GM08714 (cell line): ENCODE data around the gene BGLAP.

Experiments used
- H3K4me3 ChIP-seq: fragments of 200-500 bp; sonication (Bioruptor generic); 2 replicates; pipeline ENCODE4 v1.5.1; 2014; ENCODE audit warnings: mild to moderate bottlenecking, low read length, inconsistent platforms
- ZNF274 ChIP-seq: IDR thresholded peaks from 2 replicates; pipeline ENCODE4 v1.6.1; 2012; ENCODE audit warnings: mild to moderate bottlenecking, low read depth, low read length

The BGLAP gene

DNA sequence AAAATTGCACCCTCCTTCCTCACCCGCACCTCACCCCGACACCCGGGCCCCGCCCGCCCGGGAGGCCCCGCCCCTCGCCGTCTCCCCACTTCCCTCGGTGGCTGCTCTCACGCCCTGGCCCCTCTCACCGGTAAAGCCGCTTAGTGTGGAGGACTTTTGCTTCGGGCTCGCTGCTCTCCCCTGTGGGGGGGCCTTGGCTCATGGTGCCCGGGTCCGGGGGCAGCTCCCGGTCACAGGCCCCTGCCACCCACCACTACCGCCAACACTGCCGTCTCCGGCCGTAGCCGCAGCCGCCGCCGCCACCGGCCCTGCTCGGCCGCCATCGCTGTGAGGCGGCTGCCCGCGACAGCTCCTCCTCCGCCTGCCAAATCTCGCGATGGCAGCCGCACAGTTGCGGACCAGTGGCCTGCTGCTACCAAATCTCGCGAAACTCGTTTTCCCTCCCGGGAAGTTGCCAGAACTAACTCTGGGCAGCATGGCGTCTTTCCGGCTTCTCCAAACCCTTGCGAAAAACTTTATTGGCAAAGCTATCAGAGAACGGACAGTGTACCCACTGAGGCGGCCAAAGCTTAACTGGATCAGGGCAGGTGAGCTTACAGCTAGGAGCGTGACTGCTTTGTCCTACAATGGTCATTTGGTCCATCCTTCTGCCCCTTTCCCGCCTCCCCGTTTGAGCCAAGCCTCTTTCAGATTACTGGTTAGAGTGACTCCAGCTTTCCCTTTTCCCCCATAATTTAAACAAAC is 40.7 kb downstream of the BGLAP start, which contains the start of gene SMG5:
TSS of gene SMG5 (minus strand) at position 347 of the 744 bp plus-strand sequence. CDS start at position 202, 145 bp downstream.
- H3K4me3 ChIP-seq = peak within 1 kb of the TSS; percentile 86
- TF ChIP-seq ZNF274 = no peak

DNA sequence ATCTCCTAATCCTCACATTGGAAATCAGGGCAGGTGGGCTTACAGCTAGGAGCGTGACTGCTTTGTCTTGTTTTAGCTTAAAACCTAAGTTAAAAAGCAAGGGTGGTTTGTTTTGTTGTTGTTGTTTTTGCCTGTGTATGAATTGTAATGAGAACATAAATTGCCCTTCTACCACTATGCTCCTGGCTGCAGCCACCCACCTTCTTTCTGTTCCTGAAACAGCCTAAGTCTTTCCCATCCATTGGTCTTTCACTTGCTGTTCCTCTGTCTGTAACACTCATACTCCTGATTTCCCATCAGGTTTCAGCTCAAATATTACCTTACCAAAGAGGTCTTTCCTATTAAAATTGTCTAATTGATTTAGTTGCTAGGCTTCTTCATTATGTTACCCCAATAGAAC is 41.5 kb downstream of the BGLAP start:
- TF ChIP-seq ZNF274 = no peak
- peak overlapping the region; percentile 86 for H3K4me3 ChIP-seq

DNA sequence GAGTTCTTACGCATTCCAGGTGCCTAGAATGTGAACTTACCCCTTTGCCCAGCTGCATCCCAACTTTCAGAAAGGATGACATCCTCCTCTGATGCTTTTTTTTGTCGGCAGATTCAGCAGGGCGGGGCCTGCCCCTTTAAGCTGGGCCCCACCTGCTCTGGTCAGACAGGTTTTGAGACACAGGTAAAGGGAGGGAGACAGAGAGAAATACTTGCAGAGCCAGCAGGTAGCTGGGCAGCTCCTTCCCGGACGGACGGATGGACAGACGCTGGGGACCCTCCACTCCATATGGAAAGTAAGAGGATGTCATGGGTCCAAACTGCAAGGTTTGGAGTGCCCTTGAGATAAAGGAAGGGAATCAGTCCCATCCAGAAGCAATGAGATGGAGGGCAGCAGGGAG is 42.1 kb downstream of the BGLAP start, which contains the start of gene TMEM79:
TSS of gene TMEM79 (plus strand) at position 214 of the 400 bp plus-strand sequence. CDS start 902 bp downstream, outside the sequence.
- H3K4me3 ChIP-seq = peak within 1 kb of the TSS; percentile 86
- TF ChIP-seq ZNF274 = no peak

DNA sequence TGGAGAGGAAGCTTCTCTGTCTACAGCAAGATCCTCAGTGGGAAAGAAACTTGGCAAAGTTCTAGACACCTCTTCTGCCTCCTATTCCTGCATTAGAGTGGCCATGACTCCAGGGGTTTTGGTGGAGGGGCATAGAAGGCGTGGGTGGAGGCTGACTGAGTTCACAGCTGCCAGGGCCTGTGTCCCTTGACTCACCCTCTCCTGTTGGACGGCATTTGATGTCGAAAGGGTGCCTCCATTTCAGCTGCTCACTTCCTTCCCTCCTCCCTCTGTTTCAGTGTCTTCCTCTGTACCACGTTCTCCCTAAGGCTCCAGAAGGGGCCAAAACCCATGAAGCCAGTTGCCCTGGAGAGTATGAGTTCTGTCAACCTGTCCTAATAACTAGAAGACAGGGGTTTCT is 42.8 kb downstream of the BGLAP start:
- no peak overlapping the region for H3K4me3 ChIP-seq
- TF ChIP-seq ZNF274 = no peak

DNA sequence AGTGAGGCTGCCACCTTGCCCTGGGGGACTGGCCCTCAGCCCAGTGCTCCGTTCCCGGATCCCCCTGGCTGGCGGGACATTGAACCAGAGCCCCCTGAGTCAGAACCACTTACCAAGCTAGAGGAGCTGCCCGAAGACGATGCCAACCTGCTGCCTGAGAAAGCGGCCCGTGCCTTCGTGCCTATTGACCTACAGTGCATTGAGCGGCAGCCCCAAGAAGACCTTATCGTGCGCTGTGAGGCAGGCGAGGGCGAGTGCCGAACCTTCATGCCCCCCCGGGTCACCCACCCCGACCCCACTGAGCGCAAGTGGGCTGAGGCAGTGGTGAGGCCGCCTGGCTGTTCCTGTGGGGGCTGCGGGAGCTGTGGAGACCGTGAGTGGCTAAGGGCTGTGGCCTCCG is 43.5 kb downstream of the BGLAP start:
- no peak overlapping the region for H3K4me3 ChIP-seq
- TF ChIP-seq ZNF274 = no peak

DNA sequence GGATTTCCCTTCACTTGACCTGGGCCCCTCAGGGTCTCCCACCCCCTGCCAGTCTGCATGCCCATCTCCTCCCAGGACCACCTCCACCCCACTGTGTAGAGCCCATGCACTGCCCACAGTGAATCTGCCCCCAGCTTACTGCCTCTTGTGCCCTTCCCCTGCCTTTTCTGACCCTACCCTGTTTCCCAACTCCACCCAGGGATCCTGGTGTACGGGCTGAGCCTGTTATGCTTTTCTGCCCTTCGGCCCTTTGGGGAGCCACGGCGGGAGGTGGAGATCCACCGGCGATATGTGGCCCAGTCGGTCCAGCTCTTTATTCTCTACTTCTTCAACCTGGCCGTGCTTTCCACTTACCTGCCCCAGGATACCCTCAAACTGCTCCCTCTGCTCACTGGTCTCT is 44.1 kb downstream of the BGLAP start:
- H3K4me3 ChIP-seq = no peak overlapping the region
- no peak for TF ChIP-seq ZNF274

DNA sequence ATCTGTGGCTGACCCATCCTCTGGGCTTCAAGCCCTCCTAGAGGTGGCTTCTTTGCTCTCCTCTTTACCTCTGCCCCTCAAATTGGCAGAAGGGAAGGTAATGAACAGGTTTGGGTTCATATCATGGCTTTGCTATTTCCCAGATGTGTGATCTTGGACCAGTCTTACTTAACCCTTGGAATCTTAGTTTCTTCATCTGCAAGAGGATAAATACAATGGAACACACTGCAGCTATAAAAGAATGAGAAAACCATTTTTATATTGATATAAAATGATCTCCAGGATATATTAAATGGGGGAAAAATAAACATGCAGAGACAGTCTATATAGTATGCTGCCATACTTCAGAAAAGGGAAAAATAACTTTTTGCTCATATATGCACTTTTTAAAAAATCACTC is 47.9 kb downstream of the BGLAP start:
- TF ChIP-seq ZNF274 = no peak

DNA sequence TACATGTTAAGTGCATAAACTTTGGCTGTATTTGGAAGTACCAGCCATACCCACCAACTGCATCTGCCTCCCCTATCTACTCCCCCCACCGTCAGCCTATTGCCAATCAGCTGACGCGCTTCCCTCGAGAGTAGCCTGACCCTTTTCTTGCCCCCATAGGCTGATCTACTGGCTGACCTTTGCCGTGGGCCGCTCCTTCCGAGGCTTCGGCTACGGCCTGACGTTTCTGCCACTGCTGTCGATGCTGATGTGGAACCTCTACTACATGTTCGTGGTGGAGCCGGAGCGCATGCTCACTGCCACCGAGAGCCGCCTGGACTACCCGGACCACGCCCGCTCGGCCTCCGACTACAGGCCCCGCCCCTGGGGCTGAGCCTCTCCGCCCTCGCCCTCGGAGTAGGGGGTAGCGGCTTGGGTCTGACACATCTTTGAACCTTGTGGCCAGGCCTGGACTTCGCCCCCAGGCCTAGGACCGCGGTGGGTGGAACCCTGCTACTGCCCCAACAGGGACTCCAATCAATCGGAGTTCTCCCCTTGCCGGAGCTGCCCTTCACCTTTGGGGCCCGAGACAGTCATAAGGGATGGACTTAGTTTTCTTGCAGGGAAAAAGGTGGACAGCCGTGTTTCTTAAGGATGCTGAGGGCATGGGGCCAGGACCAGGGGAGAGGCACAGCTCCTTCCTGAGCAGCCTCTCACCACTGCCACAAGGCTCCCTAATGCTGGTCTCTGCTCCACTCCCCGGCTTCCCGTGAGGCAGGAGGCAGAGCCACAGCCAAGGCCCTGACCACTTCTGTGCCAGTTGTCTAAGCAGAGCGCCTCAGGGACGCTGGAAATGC is 49.5 kb downstream of the BGLAP start:
- H3K4me3 ChIP-seq = no peak overlapping the region
- TF ChIP-seq ZNF274 = no peak

More for the DNA sequence above, 47.9 kb downstream of the BGLAP start:
- H3K4me3 ChIP-seq = no peak overlapping the region
